Activated naive CD4-positive, alpha-beta T cell treated with anti-CD3 and anti-CD28 coated beads, Interleukin-2, amount 50 U/mL, for 72 hours (primary cell): ENCODE measurements around the gene NANOS1. TPM values are rescaled to one million over a fixed set of nuclear protein-coding genes. Genes with fewer than 3 reads are reported as not detected.

Source experiments
- ATAC-seq, 2 donors: fragments of 150-1000 bp; cut with Tn5 transposase; 2 replicates each; pipeline ENCODE4 v1.10.0; 2021; ENCODE audit warnings: mild to moderate bottlenecking in 2 of 2, moderate library complexity in 2 of 2
- DNase-seq, 2 donors: peaks; one replicate each; pipeline ENCODE4 v3.0.0; 2021 to 2022; ENCODE audit warnings: low spot score in 2 of 2
- H3K27ac Mint-ChIP-seq, 2 donors: one replicate each; pipeline ENCODE4 v1.8.0; 2022; ENCODE audit warnings: mild to moderate bottlenecking in 2 of 2, mixed read lengths in 2 of 2
- H3K36me3 Mint-ChIP-seq, 2 donors: one replicate each; pipeline ENCODE4 v1.8.0; 2022; ENCODE audit warnings: mixed read lengths in 2 of 2
- H3K9me3 Mint-ChIP-seq, 2 donors: one replicate each; pipeline ENCODE4 v1.8.0; 2022; ENCODE audit warnings: mixed read lengths in 2 of 2
- total RNA-seq, 2 donors: library from RNA; stranded (reverse); gene quantifications; one replicate each; pipeline ENCODE4 v1.2.3, GENCODE V29; 2022

Gene NANOS1
- total RNA-seq = under 1 TPM in 1 of 2 donors, not detected in 1; 0.14 TPM

GRCh38 chr10:119029613-119030420, at the start of gene NANOS1:
Gene NANOS1 (plus strand): TSS chr10:119029714. CDS start chr10:119029802, 88 bp downstream.
- H3K27ac Mint-ChIP-seq = peak within 1 kb of the TSS in 1 of 2 donors; percentile 81
- DNase-seq = peak in 1 of 2 donors; percentile 38

GRCh38 chr10:118980135-118980865, 49.2 kb upstream of the NANOS1 start:
- no peak overlapping the region for H3K27ac Mint-ChIP-seq
- peaks cover 12 to 13% of the 10 kb centered on the region in 2 donors for H3K36me3 Mint-ChIP-seq
- ATAC-seq (no peak), DNase-seq (no peak)
- H3K9me3 Mint-ChIP-seq = peaks cover 6 to 11% of the 10 kb centered on the region in 2 donors

More at GRCh38 chr10:119029613-119030420, at the start of gene NANOS1:
- H3K9me3 Mint-ChIP-seq = no peaks in the 10 kb centered on the region
- H3K36me3 Mint-ChIP-seq = peaks cover 5 to 6% of the 10 kb centered on the region in 2 donors
- ATAC-seq = peak; percentile 25 to 34

- Mint-ChIP-seq H3K27ac (no peak overlapping the region), H3K9me3 (peaks cover 11 to 16% of the 10 kb centered on the region in 2 donors), H3K36me3 (peaks cover 18% of the 10 kb centered on the region in 2 donors)
- no peak for ATAC-seq
- DNase-seq = no peak
These were observed 48.6 kb upstream of the NANOS1 start for GRCh38 chr10:118980870-118981269.

- no peak for ATAC-seq
- H3K36me3 Mint-ChIP-seq = peaks cover 18 to 19% of the 10 kb centered on the region in 2 donors
- H3K9me3 Mint-ChIP-seq = peaks cover 12 to 17% of the 10 kb centered on the region in 2 donors
- H3K27ac Mint-ChIP-seq = peak overlapping the region in 1 of 2 donors; percentile 17
- DNase-seq = no peak
These were observed 47.6 kb upstream of the NANOS1 start for GRCh38 chr10:118981946-118982345.

GRCh38 chr10:118982366-118982765, 47.1 kb upstream of the NANOS1 start:
- Mint-ChIP-seq H3K36me3 (peaks cover 18 to 19% of the 10 kb centered on the region in 2 donors), H3K9me3 (peaks cover 12 to 17% of the 10 kb centered on the region in 2 donors), H3K27ac (no peak overlapping the region)
- DNase-seq = no peak
- no peak for ATAC-seq

GRCh38 chr10:118983263-118983662, 46.3 kb upstream of the NANOS1 start:
- Mint-ChIP-seq H3K9me3 (peaks cover 12 to 17% of the 10 kb centered on the region in 2 donors), H3K27ac (no peak overlapping the region), H3K36me3 (peaks cover 18 to 19% of the 10 kb centered on the region in 2 donors)
- ATAC-seq = no peak
- DNase-seq = no peak

GRCh38 chr10:118985576-118985975, 43.9 kb upstream of the NANOS1 start:
- ATAC-seq (no peak), DNase-seq (no peak)
- Mint-ChIP-seq H3K36me3 (peaks cover 18 to 19% of the 10 kb centered on the region in 2 donors), H3K9me3 (peaks cover 12 to 17% of the 10 kb centered on the region in 2 donors), H3K27ac (no peak overlapping the region)

- DNase-seq = no peak
- peak in 1 of 2 donors; percentile 83 for ATAC-seq
- H3K36me3 Mint-ChIP-seq = peaks cover 18 to 19% of the 10 kb centered on the region in 2 donors
- peak overlapping the region in 1 of 2 donors; percentile 47 for H3K27ac Mint-ChIP-seq
- H3K9me3 Mint-ChIP-seq = peaks cover 12 to 17% of the 10 kb centered on the region in 2 donors
These were observed 42.4 kb upstream of the NANOS1 start for GRCh38 chr10:118986815-118987790.

- peaks cover 6% of the 10 kb centered on the region in 2 donors for H3K9me3 Mint-ChIP-seq
- H3K36me3 Mint-ChIP-seq = peaks cover 5 to 6% of the 10 kb centered on the region in 2 donors
- DNase-seq (no peak), ATAC-seq (no peak)
- no peak overlapping the region for H3K27ac Mint-ChIP-seq
These were observed 39.2 kb upstream of the NANOS1 start for GRCh38 chr10:118990326-118990725.

- DNase-seq = no peak
- ATAC-seq = no peak
- Mint-ChIP-seq H3K27ac (no peak overlapping the region), H3K36me3 (no peaks in the 10 kb centered on the region), H3K9me3 (no peaks in the 10 kb centered on the region)
These were observed 37.0 kb upstream of the NANOS1 start for GRCh38 chr10:118992496-118992895.

- no peak for DNase-seq
- Mint-ChIP-seq H3K27ac (no peak overlapping the region), H3K36me3 (no peaks in the 10 kb centered on the region), H3K9me3 (no peaks in the 10 kb centered on the region)
- no peak for ATAC-seq
These were observed 36.3 kb upstream of the NANOS1 start for GRCh38 chr10:118993214-118993613.

- H3K27ac Mint-ChIP-seq = no peak overlapping the region
- no peaks in the 10 kb centered on the region for H3K9me3 Mint-ChIP-seq
- H3K36me3 Mint-ChIP-seq = no peaks in the 10 kb centered on the region
- DNase-seq (no peak), ATAC-seq (no peak)
These were observed 35.2 kb upstream of the NANOS1 start for GRCh38 chr10:118994321-118994720.

GRCh38 chr10:118995739-118996138, 33.8 kb upstream of the NANOS1 start:
- Mint-ChIP-seq H3K27ac (no peak overlapping the region), H3K36me3 (no peaks in the 10 kb centered on the region), H3K9me3 (no peaks in the 10 kb centered on the region)
- ATAC-seq (no peak), DNase-seq (no peak)

GRCh38 chr10:118997379-118997778, 32.1 kb upstream of the NANOS1 start:
- Mint-ChIP-seq H3K9me3 (no peaks in the 10 kb centered on the region), H3K36me3 (no peaks in the 10 kb centered on the region), H3K27ac (no peak overlapping the region)
- DNase-seq (no peak), ATAC-seq (no peak)

- Mint-ChIP-seq H3K27ac (no peak overlapping the region), H3K36me3 (no peaks in the 10 kb centered on the region), H3K9me3 (no peaks in the 10 kb centered on the region)
- no peak for DNase-seq
- ATAC-seq = no peak
These were observed 31.3 kb upstream of the NANOS1 start for GRCh38 chr10:118998183-118998582.
